K562 (cell line): ENCODE results near the gene CBX8. TPM values are rescaled to one million over a fixed set of nuclear protein-coding genes. Genes with fewer than 3 reads are reported as not detected.

ENCODE experiments used
- ATAC-seq: fragments of 200-7000 bp; cut with Tn5 transposase; 3 replicates; pipeline ENCODE4 v1.9.1; 2020; ENCODE audit warnings: moderate library complexity
- BruUV-seq: library from RNA; stranded (reverse); fragments of 400-500 nt; replicated peaks from 2 replicates; lab custom pipeline; 2021; lab: Mats Ljungman, UMichigan
- CTCF ChIA-PET: fragments of 300-600 bp; formaldehyde crosslinking; extraction: SDS; loops from one replicate; lab custom pipeline; 2021; ENCODE audit warnings: low intra/inter-chr PET ratio; lab: Yijun Ruan, JAX
- POLR2A ChIA-PET: fragments of 300-600, 350-650 bp; sonication (Branson Sonifier 250); formaldehyde crosslinking; extraction: SDS; loops from one replicate; lab custom pipeline; 2021; ENCODE audit warnings: antibody characterized with exemption, inconsistent platforms; lab: Yijun Ruan, JAX
- DNase-seq, 4 experiments: peaks; one replicate each; pipeline versions ENCODE4 v3.0.0 to v3.0.0-alpha.2; 2011 to 2018; ENCODE audit warnings: low spot score in 3 of 4, mixed read lengths in 3 of 4; ENCODE audit errors: extremely low read depth in 1 of 4
- FAIRE-seq: peaks from 2 replicates; lab custom pipeline; 2011; peaks lifted over from hg19 to GRCh38; lab: Jason Lieb, UNC
- H2AFZ ChIP-seq: 2 replicates; pipeline ENCODE4 v1.6.0; 2011; ENCODE audit warnings: low read depth, low read length, control low read depth, inconsistent platforms
- H3K27ac ChIP-seq: fragments of 200-600 bp; 3 replicates; pipeline ENCODE4 v1.8.0; 2011; ENCODE audit warnings: low read depth, mild to moderate bottlenecking, control low read depth, inconsistent platforms, low read length, moderate library complexity, mixed read lengths; ENCODE audit errors: extremely low read depth
- H3K27me3 ChIP-seq, 2 experiments: fragments of 300-600 bp in 1 of 2; 2 replicates in 1 of 2; 3 replicates in 1 of 2; pipeline versions ENCODE4 v1.6.0 to v1.8.0; 2011; ENCODE audit warnings: inconsistent platforms in 2 of 2, low read length in 2 of 2, mild to moderate bottlenecking in 1 of 2, mixed read lengths in 1 of 2, moderate library complexity in 1 of 2; ENCODE audit not compliant: control insufficient read depth in 2 of 2, insufficient read depth in 2 of 2
- H3K36me3 ChIP-seq: fragments of 300-600 bp; 3 replicates; pipeline ENCODE4 v1.8.0; 2011; ENCODE audit warnings: mild to moderate bottlenecking, low read length, inconsistent platforms; ENCODE audit not compliant: control insufficient read depth, insufficient read depth
- H3K4me1 ChIP-seq, 2 experiments: fragments of 200-600 bp in 1 of 2; replicated peaks in 1 of 2; 2 replicates in 1 of 2; 3 replicates in 1 of 2; pipeline versions ENCODE4 v1.5.1 to v1.8.0; 2011; ENCODE audit warnings: inconsistent platforms in 2 of 2, low read length in 2 of 2, mild to moderate bottlenecking in 1 of 2, mixed read lengths in 1 of 2, moderate library complexity in 1 of 2; ENCODE audit not compliant: control insufficient read depth in 2 of 2, insufficient read depth in 2 of 2
- H3K4me2 ChIP-seq: 2 replicates; pipeline ENCODE4 v1.6.1; 2011; ENCODE audit warnings: low read length, control low read depth, inconsistent platforms, mixed read lengths; ENCODE audit not compliant: insufficient read depth
- H3K4me3 ChIP-seq: fragments of 200-600 bp; sonication (generic), shearing (Covaris generic); 2 replicates; pipeline ENCODE4 v1.5.1; 2016; ENCODE audit warnings: control low read depth, inconsistent platforms
- H3K79me2 ChIP-seq: fragments of 200-600 bp; 3 replicates; pipeline ENCODE4 v1.8.0; 2011; ENCODE audit warnings: low read length, inconsistent platforms; ENCODE audit not compliant: control insufficient read depth, insufficient read depth
- H3K9ac ChIP-seq, 2 experiments: 2 replicates each; pipeline versions ENCODE4 v1.6.0 to v1.6.1; 2011; ENCODE audit warnings: low read depth in 2 of 2, low read length in 2 of 2, control low read depth in 1 of 2, inconsistent platforms in 1 of 2, mild to moderate bottlenecking in 1 of 2, mixed read lengths in 1 of 2; ENCODE audit not compliant: insufficient read depth in 1 of 2
- H3K9me1 ChIP-seq: one replicate; pipeline ENCODE4 v1.6.0; 2011; ENCODE audit warnings: inconsistent platforms, mild to moderate bottlenecking, low read length, moderate library complexity; ENCODE audit not compliant: control insufficient read depth, insufficient read depth
- H3K9me3 ChIP-seq: replicated peaks from 2 replicates; pipeline ENCODE4 v1.5.1; 2011; ENCODE audit warnings: low read depth, low read length, inconsistent platforms; ENCODE audit not compliant: control insufficient read depth, insufficient read depth
- H4K20me1 ChIP-seq: replicated peaks from 2 replicates; pipeline ENCODE4 v1.6.1; 2011; ENCODE audit warnings: low read length, inconsistent platforms, mixed read lengths; ENCODE audit not compliant: control insufficient read depth, insufficient read depth
- ARHGAP35 ChIP-seq: fragments of 450-650 bp; IDR thresholded peaks from 2 replicates; pipeline ENCODE4 v1.6.1; 2018; ENCODE audit not compliant: partially characterized antibody
- KDM4B ChIP-seq, 2 experiments: fragments of 450-650 bp in 1 of 2; sonication (generic) in 1 of 2; IDR thresholded peaks; 2 replicates each; pipeline ENCODE4 v1.6.1; 2016 to 2017; ENCODE audit warnings: borderline replicate concordance in 2 of 2, antibody characterized with exemption in 1 of 2, low read depth in 1 of 2, mild to moderate bottlenecking in 1 of 2
- XRCC4 ChIP-seq: IDR thresholded peaks from one replicate; pipeline ENCODE4 v1.6.1; 2011; ENCODE audit not compliant: insufficient read depth, insufficient read length; ENCODE audit errors: extremely low read depth
- WGBS: fragments of 100-300 bp; shearing (Covaris generic); methylation state at CpG from one replicate; pipeline ENCODE4 v1.1.6; 2016; ENCODE audit warnings: low coverage, mixed read lengths; ENCODE audit not compliant: insufficient coverage; ENCODE audit errors: missing lambda C conversion rate; 5-methylcytosine and 5-hydroxymethylcytosine counted together
- in situ Hi-C: fragments of 300-500 bp; cut with MboI; formaldehyde crosslinking; loops from 4 replicates; pipeline ENCODE4 v1.15.0; 2018; ENCODE audit warnings: inconsistent platforms, mixed read lengths
- intact Hi-C: fragments of 100-400 bp; cut with micrococcal nuclease; formaldehyde crosslinking; loops from 2 replicates; pipeline ENCODE4 v1.14.2; 2022
- polyA plus RNA-seq, 8 experiments: library from polyadenylated mRNA; depleted of rRNA in 4 of 8; stranded (reverse) in 5 of 8; unstranded in 3 of 8; fragments of >200 nt; fragmentation: Nextera tagmentation in 2 of 8; fragmentation: Illumina TruSeq in 1 of 8; extraction: Ambion mirVana in 2 of 8; extraction: Trizol in 1 of 8; gene quantifications; 2 replicates each; pipeline versions ENCODE4 v1.2.1 to v1.2.3, GENCODE V29; 2011 to 2014; ENCODE audit warnings: inconsistent platforms in 1 of 8, missing spikeins in 1 of 8
- total RNA-seq, 7 experiments: library from RNA; depleted of rRNA in 6 of 7; stranded (reverse); fragments of >200 nt in 6 of 7; fragmentation: Illumina TruSeq in 2 of 7; extraction: Trizol in 2 of 7; gene quantifications; 2 replicates each; pipeline versions ENCODE4 v1.2.1 to v1.2.3, GENCODE V29; 2011 to 2021; ENCODE audit warnings: low replicate concordance in 1 of 7
- TF ChIP-seq, protein P1 (sequence below): sonication (generic); formaldehyde crosslinking; IDR thresholded peaks from 2 replicates; pipeline ENCODE4 v1.8.1; 2023; ENCODE audit warnings: mild to moderate bottlenecking, missing genetic modification reagents
- TF ChIP-seq, protein P2 (sequence below): sonication (generic); formaldehyde crosslinking; IDR thresholded peaks from 2 replicates; pipeline ENCODE4 v1.8.1; 2022; ENCODE audit warnings: missing genetic modification reagents

CBX8 gene
- total and polyA plus RNA-seq, 9 of the 15 experiments (the other 6 are each of a cell fraction or from before 2014, with no cell fraction given), result 0.08 to 11.9 (median 2.6) TPM

GRCh38 chr17:79843474-79843815, 46.6 kb upstream of the CBX8 start:
- H4K20me1 ChIP-seq, result no peaks in the 10 kb centered on the region
- no peak overlapping the region for H3K9ac ChIP-seq

More at GRCh38 chr17:79843474-79843815, 46.6 kb upstream of the CBX8 start:
- no peak overlapping the region for H3K27ac ChIP-seq
- CTCF ChIA-PET, result no interaction called here
- H2AFZ ChIP-seq, result no peak overlapping the region
- H3K4me2 ChIP-seq, result no peak overlapping the region
- TF ChIP-seq, protein P1, sequence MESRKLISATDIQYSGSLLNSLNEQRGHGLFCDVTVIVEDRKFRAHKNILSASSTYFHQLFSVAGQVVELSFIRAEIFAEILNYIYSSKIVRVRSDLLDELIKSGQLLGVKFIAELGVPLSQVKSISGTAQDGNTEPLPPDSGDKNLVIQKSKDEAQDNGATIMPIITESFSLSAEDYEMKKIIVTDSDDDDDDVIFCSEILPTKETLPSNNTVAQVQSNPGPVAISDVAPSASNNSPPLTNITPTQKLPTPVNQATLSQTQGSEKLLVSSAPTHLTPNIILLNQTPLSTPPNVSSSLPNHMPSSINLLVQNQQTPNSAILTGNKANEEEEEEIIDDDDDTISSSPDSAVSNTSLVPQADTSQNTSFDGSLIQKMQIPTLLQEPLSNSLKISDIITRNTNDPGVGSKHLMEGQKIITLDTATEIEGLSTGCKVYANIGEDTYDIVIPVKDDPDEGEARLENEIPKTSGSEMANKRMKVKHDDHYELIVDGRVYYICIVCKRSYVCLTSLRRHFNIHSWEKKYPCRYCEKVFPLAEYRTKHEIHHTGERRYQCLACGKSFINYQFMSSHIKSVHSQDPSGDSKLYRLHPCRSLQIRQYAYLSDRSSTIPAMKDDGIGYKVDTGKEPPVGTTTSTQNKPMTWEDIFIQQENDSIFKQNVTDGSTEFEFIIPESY, result 0 out of 2 replicates have a peak, but pooled peaks have one; percentile 36
- TF ChIP-seq XRCC4 (no peak), ARHGAP35 (no peak), KDM4B (IDR thresholded peaks at IDR 0.05; ENCODE audit: borderline replicate concordance in 2 of 2, low read depth in 1 of 2) (no peak)
- TF ChIP-seq, protein P2, sequence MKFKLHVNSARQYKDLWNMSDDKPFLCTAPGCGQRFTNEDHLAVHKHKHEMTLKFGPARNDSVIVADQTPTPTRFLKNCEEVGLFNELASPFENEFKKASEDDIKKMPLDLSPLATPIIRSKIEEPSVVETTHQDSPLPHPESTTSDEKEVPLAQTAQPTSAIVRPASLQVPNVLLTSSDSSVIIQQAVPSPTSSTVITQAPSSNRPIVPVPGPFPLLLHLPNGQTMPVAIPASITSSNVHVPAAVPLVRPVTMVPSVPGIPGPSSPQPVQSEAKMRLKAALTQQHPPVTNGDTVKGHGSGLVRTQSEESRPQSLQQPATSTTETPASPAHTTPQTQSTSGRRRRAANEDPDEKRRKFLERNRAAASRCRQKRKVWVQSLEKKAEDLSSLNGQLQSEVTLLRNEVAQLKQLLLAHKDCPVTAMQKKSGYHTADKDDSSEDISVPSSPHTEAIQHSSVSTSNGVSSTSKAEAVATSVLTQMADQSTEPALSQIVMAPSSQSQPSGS, result no peak
- H3K36me3 ChIP-seq, result no peaks in the 10 kb centered on the region
- no peak overlapping the region for H3K4me3 ChIP-seq
- ATAC-seq (no peak), DNase-seq (no peak), FAIRE-seq (no peak)
- intact Hi-C loops, result no loop called here
- 97% methylated on average over 12 of the region's 39 CpGs for WGBS
- in situ Hi-C loops, result no loop called here
- POLR2A ChIA-PET, result interaction anchor here (1.0 kb wide), 1 partner anchor 13 kb away, joined by 3 read pairs; no protein-coding TSS in a partner anchor
- peaks cover 21 to 62% of the 10 kb centered on the region in 2 experiments for H3K4me1 ChIP-seq
- no peaks in the 10 kb centered on the region for H3K27me3 ChIP-seq
- H3K9me3 ChIP-seq, result no peaks in the 10 kb centered on the region
- no peaks in the 10 kb centered on the region for H3K9me1 ChIP-seq
- H3K79me2 ChIP-seq, result peaks cover 2% of the 10 kb centered on the region
- BruUV-seq, result no TSS peak
